H1 (cell line): ENCODE data around the gene ATXN7. TPM values are rescaled to one million over a fixed set of nuclear protein-coding genes. Genes with fewer than 3 reads are reported as not detected.

Experiments
- MAFK ChIP-seq: IDR thresholded peaks from 2 replicates; pipeline ENCODE4 v1.6.1; 2012; ENCODE audit warnings: low read depth, mild to moderate bottlenecking, improper control_type of control experiment, low read length
- RBBP5 ChIP-seq: IDR thresholded peaks from 2 replicates; pipeline ENCODE4 v1.7.1; 2012; ENCODE audit warnings: low read depth, mild to moderate bottlenecking, inconsistent platforms, low read length, moderate library complexity, borderline replicate concordance
- SAP30 ChIP-seq: fragments of 300-600 bp; sonication (generic); IDR thresholded peaks from 2 replicates; pipeline ENCODE4 v1.7.1; 2012; ENCODE audit warnings: low read length, moderate library complexity, mild to moderate bottlenecking, inconsistent platforms; ENCODE audit not compliant: insufficient read depth, insufficient replicate concordance
- SIX5 ChIP-seq: IDR thresholded peaks from 2 replicates; pipeline ENCODE4 v1.6.1; 2011; ENCODE audit warnings: mild to moderate bottlenecking, low read depth, low read length
- polyA plus RNA-seq, 7 experiments: library from polyadenylated mRNA; depleted of rRNA in 3 of 7; stranded (reverse) in 5 of 7; unstranded in 2 of 7; fragments of >200 nt in 5 of 7; fragments of 200-250 nt in 2 of 7; gene quantifications; 1 replicate in 5 of 7; 2 replicates in 1 of 7; 4 replicates in 1 of 7; pipeline versions ENCODE4 v1.2.1 to v1.2.3, GENCODE V29; 2011 to 2013; ENCODE audit warnings: missing spikeins in 2 of 7, mixed read lengths in 2 of 7
- total RNA-seq: library from RNA; stranded (reverse); fragmentation: NEBNext Ultra II Directional; extraction: Animal tissue kit (Norgen Biotek cat#: 25700); gene quantifications from 2 replicates; pipeline ENCODE4 v1.2.1, GENCODE V29; 2021

ATXN7 gene
- total and polyA plus RNA-seq, 2 of the 8 experiments (the other 6 are each of a cell fraction or from before 2014, with no cell fraction given) = 15.5 to 16.8 TPM

GRCh38 chr3:64008017-64008416 is 144.3 kb downstream of the ATXN7 start (continued):
- TF ChIP-seq SAP30 = no peak
- no peak for TF ChIP-seq SIX5
- no peak for TF ChIP-seq RBBP5
- no peak for TF ChIP-seq MAFK
